NCI-H345 treated with DMSO at 0.1 percent for 48 hours (cell line): ENCODE data around the gene SETD5.
A peak's percentile ranks its signal among the peaks of the same experiment; 100 is the strongest.

Experiments
- DNase-seq: peaks from one replicate; lab custom pipeline; 2025; ENCODE audit not compliant: unreplicated experiment; lab: John Stamatoyannopoulos, UW

The SETD5 gene

DNA sequence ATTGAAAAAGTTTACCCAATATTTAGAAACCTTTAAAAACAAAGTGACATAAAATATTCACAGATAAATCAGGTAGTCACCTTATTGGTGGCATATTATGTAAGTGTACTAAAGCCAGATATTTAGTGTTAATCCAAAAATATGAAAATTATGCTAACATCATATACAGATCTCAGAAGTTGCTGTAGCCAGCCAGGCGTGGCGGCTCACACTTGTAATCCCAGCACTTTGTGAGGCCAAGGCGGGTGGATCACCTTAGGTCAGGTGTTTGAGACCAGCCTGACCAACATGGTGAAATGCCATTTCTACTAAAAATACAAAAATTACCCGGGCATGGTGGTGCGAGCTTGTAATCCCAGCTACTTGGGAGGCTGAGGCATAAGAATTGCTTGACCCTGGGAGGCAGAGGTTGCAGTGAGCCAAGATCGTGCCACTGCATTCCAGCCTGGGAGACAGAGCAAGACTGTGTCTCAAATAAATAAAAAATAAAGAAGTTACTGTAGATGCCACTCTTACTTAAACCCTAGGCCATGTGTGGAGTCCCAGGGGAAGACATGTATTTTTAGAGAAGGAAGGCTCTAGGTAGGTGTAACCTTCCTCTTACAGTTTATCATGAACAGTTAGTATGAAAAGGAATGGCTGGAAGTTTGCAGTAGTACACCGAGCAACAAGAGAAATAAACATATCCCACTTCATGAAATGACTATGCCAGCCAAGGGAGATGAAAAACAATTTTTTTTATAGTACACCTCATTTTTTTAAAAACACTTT, 9.6 kb downstream of the SETD5 start:
- DNase-seq, result no peak

- no peak for DNase-seq
Observed at GRCh38 chr3:9408061-9408460, 10.6 kb downstream of the SETD5 start.

- no peak for DNase-seq
Observed at GRCh38 chr3:9408546-9408945, 11.1 kb downstream of the SETD5 start.

GRCh38 chr3:9409981-9410854, 12.8 kb downstream of the SETD5 start:
- DNase-seq, result no peak

DNA sequence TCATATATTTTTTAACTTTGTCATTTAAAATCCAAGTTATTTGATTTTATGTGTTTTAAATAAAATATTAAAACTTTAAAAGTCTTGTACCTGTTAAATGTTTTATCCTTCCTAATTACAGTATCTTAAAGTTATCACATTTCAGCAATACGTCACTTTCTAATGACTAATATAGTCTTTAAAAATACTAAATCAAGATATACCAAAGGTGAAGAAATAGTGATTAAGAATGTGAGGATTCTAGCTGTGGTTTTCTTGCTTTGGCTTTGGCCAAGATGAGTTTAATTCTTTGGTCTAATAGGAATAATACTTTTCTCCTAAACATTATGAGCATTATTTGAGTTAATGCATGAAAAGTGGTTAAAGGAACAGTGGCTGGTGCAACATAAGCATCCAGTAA, 13.9 kb downstream of the SETD5 start:
- DNase-seq, result no peak

- DNase-seq, result no peak
Observed at GRCh38 chr3:9412293-9412692, 14.9 kb downstream of the SETD5 start.

GRCh38 chr3:9414826-9415225, 17.4 kb downstream of the SETD5 start:
- DNase-seq, result no peak

GRCh38 chr3:9415485-9416138, 18.2 kb downstream of the SETD5 start:
- DNase-seq, result no peak

DNA sequence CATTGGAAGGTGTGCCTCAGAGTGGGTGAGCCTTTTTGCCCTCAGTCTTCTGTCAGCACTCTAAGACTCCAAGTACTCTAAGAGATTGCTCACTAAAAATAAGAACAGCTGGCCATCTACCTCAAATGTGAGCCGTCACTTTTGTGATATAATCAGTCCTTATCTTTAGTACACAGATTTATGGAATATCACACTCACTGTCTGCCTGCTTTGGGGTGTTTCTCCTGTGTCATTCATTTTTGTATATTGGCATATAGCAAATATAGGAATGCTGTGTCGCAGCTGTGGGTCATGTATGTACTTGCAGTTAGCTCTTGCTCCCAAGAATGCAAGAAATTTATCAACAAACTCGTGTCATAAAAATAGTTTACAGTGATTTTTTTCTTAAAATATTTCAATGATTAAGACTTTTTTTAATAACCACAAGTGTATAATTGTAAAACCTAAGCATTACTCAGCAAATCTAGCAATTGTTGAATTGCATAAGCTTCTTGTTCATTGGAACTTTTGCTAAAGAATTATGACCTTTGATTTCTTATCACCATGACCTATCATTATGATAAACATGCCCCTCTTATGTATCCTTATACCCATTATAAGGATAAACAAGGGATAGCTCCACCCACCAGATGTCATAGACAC, 18.8 kb downstream of the SETD5 start:
- DNase-seq, result no peak

DNA sequence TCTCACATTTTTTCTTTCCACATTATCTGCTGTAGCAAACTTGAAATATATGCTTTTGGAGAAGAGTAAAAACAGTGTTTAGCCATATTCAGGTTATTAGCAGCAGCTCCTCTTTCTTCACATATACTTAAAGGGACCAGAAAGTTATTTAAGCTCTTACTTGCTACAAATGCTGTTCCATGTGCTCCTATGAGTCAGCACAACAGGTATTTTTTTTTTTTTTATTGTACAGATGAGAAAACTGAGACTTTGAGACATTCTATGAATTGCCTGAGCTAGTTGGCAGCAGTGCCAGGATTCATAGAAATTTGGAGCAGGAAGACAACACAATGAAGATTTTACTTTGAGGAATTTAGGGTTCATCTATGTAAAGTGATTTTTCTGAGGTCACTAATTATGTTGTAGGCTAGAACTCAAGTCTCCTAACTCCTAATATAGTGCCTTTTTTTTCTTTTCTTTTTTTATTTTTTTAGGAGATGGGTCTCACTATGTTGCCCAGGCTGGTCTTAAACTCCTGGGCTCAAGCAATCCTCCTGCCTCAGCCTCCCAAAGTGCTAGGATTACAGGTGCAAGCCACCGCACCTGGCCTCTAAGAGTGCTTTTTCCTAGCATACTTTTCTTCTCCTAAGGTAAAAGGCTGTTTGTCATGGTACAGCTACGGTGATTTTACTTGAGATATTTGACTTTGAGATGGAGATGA, 23.6 kb downstream of the SETD5 start:
- no peak for DNase-seq

- DNase-seq, result peak; percentile 82
Observed at GRCh38 chr3:9422712-9423424, 25.5 kb downstream of the SETD5 start.

DNA sequence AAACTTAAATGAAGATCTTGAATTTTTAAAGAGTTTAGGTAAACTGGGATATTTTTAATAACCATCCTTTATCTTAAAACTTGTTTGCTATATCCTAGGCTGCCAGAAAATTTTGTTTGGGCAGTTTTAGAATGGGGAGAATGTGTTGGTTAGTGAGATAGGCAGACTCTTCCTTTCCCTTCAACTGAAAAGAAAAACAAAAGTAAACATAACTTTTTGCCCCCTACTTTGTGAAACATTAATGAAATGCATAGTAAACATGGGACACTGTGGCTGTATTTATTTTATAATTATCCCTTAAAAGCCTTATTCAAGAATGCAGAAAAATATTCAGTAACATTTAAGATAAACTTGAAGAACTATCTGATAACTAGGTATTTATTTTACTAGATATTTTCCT, 31.0 kb downstream of the SETD5 start:
- no peak for DNase-seq

DNA sequence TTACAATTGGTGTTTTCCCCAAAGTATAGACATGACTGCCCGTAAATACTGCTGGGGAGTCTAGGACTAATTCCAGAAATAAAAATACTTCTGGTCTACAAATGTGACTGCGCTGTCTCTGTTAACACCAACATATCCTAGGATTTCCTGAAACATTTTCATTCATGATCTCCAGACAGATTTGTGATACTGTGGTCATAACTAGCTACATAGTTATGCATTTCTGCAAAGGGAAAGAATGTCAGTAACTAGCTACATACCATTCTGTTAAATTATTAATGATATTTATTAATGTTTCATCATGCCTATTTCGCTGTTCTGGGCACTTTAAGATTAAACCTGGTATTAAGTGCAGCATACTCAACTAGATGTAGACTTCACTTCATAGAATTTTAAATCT, 33.3 kb downstream of the SETD5 start:
- DNase-seq, result no peak

- no peak for DNase-seq
Observed at GRCh38 chr3:9433627-9434521, 36.5 kb downstream of the SETD5 start.

DNA sequence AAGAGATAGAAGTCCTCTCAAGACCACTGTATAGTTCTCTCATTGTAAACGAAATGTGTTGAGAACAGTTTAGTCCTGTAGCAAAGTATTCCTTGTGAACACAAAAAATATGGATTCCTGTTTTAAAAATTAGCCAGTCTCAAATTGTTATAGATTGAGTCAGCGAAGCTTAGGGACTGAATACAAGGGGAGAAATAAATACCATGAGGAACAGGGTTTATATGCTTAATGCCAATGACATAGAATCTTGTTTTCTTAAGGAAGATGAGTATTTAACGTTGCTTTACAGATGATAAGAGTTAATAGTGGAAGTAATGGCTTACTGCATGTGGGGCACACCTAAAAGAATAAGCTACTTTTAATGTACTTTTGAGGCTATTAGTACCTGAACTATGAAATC, 37.9 kb downstream of the SETD5 start:
- DNase-seq, result no peak

DNA sequence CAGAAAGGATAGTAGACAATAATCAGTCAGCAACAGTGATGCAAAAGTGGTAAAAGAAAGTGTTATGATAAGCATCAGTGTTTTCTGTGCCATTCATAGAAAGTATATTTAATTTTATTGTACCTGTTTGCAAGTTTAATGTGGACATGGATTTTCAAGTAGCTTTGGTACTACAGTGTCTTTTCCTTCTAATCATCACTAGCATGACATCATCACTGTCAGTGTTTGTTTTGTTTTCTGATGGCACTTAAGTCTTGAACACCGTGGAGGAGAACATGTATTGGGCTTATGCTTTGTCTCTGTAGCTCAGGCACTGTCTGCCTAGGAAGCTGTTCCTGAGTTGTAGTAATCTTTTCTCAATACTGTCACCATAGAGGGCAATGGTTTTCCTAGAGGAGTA, 41.9 kb downstream of the SETD5 start:
- peak; percentile 9 for DNase-seq

DNA sequence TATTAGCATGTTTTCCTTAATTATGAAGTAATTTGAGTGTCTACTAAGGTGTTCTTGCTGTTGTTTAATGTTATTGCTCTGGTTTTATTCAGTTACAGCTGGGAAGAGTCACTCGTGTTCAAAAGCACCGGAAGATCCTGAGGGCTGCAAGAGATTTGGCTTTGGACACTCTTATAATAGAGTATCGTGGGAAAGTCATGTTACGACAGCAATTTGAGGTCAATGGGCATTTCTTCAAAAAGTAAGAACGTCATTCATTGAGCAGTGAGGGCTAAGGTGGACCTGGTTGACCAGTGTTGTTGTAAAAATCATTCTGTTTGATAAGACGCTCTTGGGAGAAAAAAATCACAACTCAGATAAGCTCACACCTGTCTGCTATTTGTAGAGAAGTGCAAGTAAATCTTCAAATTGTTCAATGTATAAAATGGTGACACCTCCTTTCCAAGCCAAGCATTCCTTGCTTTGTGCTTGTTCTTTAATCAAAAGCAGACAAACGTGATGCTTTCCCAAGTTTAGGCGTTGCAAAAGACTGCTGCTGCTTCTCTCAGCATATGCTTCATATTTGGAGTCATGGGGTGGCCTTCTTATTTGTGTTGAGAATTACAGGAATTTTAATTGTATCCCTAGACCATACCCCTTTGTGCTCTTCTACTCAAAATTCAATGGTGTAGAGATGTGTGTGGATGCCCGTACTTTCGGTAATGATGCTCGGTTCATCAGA, 44.2 kb downstream of the SETD5 start:
- DNase-seq, result no peak

GRCh38 chr3:9448071-9448470, 50.7 kb downstream of the SETD5 start:
- no peak for DNase-seq
